Body of pancreas (tissue), 4 donors: ENCODE measurements around the gene ST6GAL1.

Experiments used
- CTCF ChIP-seq, 7 experiments: fragments of 450-650 bp in 4 of 7; fragments of 200-600 bp in 3 of 7; sonication (generic) in 3 of 7; IDR thresholded peaks; one replicate each; pipeline ENCODE4 v1.5.1; 2016 to 2019; ENCODE audit warnings: antibody characterized with exemption in 7 of 7
- POLR2A ChIP-seq, 3 donors: fragments of 450-650 bp; IDR thresholded peaks; one replicate each; pipeline ENCODE4 v1.6.1; 2016; ENCODE audit warnings: antibody characterized with exemption in 3 of 3, mild to moderate bottlenecking in 2 of 3

DNA sequence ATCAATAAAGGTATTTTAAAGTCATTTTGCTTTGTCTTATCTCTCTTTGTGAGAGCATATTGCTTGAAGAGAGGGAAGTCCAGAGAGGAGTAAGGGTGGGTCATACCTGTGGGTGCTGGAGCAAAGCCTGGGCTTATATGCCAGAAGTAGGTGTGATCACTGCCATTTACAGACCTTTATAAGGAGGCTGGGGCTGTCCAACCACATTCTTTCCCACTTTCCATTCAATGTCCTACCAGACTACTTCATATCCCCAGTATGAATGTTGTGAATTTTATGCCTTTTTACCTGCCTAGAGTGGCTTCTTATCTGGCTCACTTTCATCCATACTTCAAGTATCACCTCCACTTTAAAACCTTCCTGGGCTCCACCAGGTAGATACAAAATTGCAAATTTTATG, 39.4 kb upstream of the ST6GAL1 start:
- TF ChIP-seq CTCF (IDR thresholded peaks at IDR 0.05), result no peak
- TF ChIP-seq POLR2A (IDR thresholded peaks at IDR 0.05), result no peak
